ENCODE measurements around the gene MRPS9.

DNA sequence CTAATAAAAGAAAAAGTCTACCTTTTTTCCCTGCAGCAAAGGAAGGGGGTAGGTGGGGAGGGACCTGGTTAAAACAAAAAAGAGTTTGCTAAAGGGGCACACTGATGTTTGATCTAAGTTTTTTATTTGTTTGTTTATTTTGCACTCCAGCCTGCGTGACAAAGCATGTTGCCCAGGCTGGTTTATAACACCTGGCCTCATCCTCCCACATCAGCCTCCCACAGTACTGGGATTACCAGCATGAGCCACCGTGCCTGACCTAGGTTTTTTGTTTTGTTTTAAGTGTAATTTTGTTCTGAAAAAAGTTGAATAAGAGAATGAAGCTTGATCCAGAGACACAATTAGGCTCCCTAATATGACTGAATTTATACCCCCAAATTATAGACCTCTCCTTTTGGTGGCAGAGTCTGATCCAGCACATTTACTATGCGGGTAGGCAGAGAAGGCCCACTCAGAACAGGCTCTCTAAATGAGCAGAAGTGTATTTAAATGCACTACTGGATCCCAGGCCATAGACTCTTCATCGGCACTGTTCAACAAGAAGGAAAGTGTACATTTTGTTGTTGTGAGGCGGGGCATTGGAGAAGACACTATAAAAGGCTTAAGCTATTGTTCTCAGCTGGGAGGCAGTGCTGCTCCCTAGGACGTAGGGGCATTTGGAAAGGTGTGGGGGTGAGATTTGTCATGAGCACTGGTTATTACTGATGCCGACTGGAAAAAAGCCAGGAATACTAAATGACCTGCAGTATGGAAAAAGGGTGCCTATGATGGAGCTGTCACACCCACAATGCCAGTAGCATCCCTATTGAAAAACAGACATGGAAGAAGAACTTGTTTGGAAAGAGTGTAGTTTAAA lies 32.4 kb downstream of the MRPS9 start:
- TF ChIP-seq CTCF (IDR thresholded peaks at IDR 0.05; ENCODE audit: insufficient read depth, low read length, poor library complexity, severe bottlenecking) (no peak), EZH2phosphoT487 (conservative IDR thresholded peaks at IDR 0.05; ENCODE audit: low read length) (no peak)
